Measurements from ENCODE around the gene ENTREP3. TPM values are rescaled to one million over a fixed set of nuclear protein-coding genes. Genes with fewer than 3 reads are reported as not detected.

The ENTREP3 gene
- total RNA-seq, 3 donors from 2014 or later = 31.7 to 41.3 (median 39.8) TPM

- H3K4me3 Mint-ChIP-seq = no peak overlapping the region
- no peak for DNase-seq
- no peak for ATAC-seq
- H3K27me3 Mint-ChIP-seq (ENCODE audit: low read depth) = no peaks in the 10 kb centered on the region
- peaks cover 24% of the 10 kb centered on the region for H3K4me1 Mint-ChIP-seq (ENCODE audit: low read depth)
- no peaks in the 10 kb centered on the region for H3K9me3 Mint-ChIP-seq
- H3K36me3 Mint-ChIP-seq (ENCODE audit: insufficient read depth) = peaks cover 64% of the 10 kb centered on the region
Measured at GRCh38 chr1:155267373-155267772, 12.1 kb upstream of the ENTREP3 start.

- DNase-seq = no peak
- H3K36me3 Mint-ChIP-seq (ENCODE audit: insufficient read depth) = peaks cover 64% of the 10 kb centered on the region
- H3K9me3 Mint-ChIP-seq = no peaks in the 10 kb centered on the region
- H3K4me3 Mint-ChIP-seq = no peak overlapping the region
- ATAC-seq = no peak
- peaks cover 23% of the 10 kb centered on the region for H3K4me1 Mint-ChIP-seq (ENCODE audit: low read depth)
- H3K27me3 Mint-ChIP-seq (ENCODE audit: low read depth) = no peaks in the 10 kb centered on the region
Measured at GRCh38 chr1:155266553-155266952, 11.3 kb upstream of the ENTREP3 start.

- Mint-ChIP-seq H3K4me3 (peak overlapping the region; percentile 99), H3K27me3 (ENCODE audit: low read depth) (no peaks in the 10 kb centered on the region), H3K36me3 (ENCODE audit: insufficient read depth) (peaks cover 57% of the 10 kb centered on the region), H3K4me1 (ENCODE audit: low read depth) (peaks cover 30% of the 10 kb centered on the region), H3K9me3 (no peaks in the 10 kb centered on the region)
- DNase-seq = no peak
- ATAC-seq = no peak
Measured at GRCh38 chr1:155263067-155263466, 7.8 kb upstream of the ENTREP3 start.

- peak within 1 kb of the TSS; percentile 99 for H3K4me3 Mint-ChIP-seq
- DNase-seq (peak; percentile 75), ATAC-seq (peak; percentile 96 to 97)
- no peaks in the 10 kb centered on the region for H3K27me3 Mint-ChIP-seq (ENCODE audit: low read depth)
- H3K9me3 Mint-ChIP-seq = no peaks in the 10 kb centered on the region
- peaks cover 53% of the 10 kb centered on the region for H3K36me3 Mint-ChIP-seq (ENCODE audit: insufficient read depth)
- peaks cover 31% of the 10 kb centered on the region for H3K4me1 Mint-ChIP-seq (ENCODE audit: low read depth)
Measured at GRCh38 chr1:155261852-155262673, 6.8 kb upstream of the ENTREP3 start, which contains the start of gene SCAMP3. TSS of gene SCAMP3 (minus strand) at chr1:155262360. CDS start at chr1:155262151, 209 bp downstream.

- Mint-ChIP-seq H3K36me3 (ENCODE audit: insufficient read depth) (peaks cover 52% of the 10 kb centered on the region), H3K4me3 (peak overlapping the region; percentile 99), H3K9me3 (no peaks in the 10 kb centered on the region), H3K4me1 (ENCODE audit: low read depth) (peaks cover 32% of the 10 kb centered on the region), H3K27me3 (ENCODE audit: low read depth) (no peaks in the 10 kb centered on the region)
- DNase-seq (no peak), ATAC-seq (peak; percentile 39)
Measured at GRCh38 chr1:155261493-155261851, 6.2 kb upstream of the ENTREP3 start.

GRCh38 chr1:155260276-155260675 is 5.0 kb upstream of the ENTREP3 start:
- peaks cover 37% of the 10 kb centered on the region for H3K4me1 Mint-ChIP-seq (ENCODE audit: low read depth)
- no peaks in the 10 kb centered on the region for H3K27me3 Mint-ChIP-seq (ENCODE audit: low read depth)
- H3K36me3 Mint-ChIP-seq (ENCODE audit: insufficient read depth) = peaks cover 50% of the 10 kb centered on the region
- no peak for DNase-seq
- H3K4me3 Mint-ChIP-seq = peak overlapping the region; percentile 99
- no peak for ATAC-seq
- H3K9me3 Mint-ChIP-seq = no peaks in the 10 kb centered on the region

- DNase-seq (no peak), ATAC-seq (no peak)
- Mint-ChIP-seq H3K27me3 (ENCODE audit: low read depth) (no peaks in the 10 kb centered on the region), H3K36me3 (ENCODE audit: insufficient read depth) (peaks cover 24% of the 10 kb centered on the region), H3K4me1 (ENCODE audit: low read depth) (peaks cover 34% of the 10 kb centered on the region), H3K9me3 (no peaks in the 10 kb centered on the region), H3K4me3 (peak overlapping the region; percentile 84)
Measured at GRCh38 chr1:155256058-155256852, 972 bp upstream of the ENTREP3 start.

GRCh38 chr1:155254714-155255242 is 505 bp downstream of the ENTREP3 start:
- ATAC-seq = peak; percentile 1 to 3

DNA sequence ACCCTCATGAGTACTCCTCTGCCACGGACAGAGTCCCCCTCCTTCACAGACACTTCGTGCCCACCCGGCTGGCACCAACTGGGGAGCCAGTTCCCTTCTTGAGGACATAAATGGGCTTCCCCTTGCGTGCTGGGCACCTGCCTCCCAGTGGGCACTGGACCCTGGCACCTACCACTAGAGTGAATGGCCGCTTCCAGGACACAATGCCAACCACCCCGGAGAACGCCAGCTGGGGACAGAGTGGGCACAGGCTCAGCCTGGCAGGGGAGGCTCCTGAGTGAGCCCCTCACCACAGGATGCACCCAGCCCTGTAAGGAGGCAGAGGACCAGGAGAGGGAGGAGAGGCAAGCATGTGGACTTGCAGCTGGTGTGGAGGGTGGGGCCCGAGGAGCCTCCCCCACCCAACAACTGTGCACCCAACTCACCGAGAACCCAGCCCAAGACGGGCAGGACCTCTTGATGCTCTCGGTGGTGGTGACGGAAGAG is 1.0 kb downstream of the ENTREP3 start:
- H3K27me3 Mint-ChIP-seq (ENCODE audit: low read depth) = no peaks in the 10 kb centered on the region
- DNase-seq = no peak
- peak overlapping the region; percentile 84 for H3K4me3 Mint-ChIP-seq
- peaks cover 17% of the 10 kb centered on the region for H3K36me3 Mint-ChIP-seq (ENCODE audit: insufficient read depth)
- peaks cover 30% of the 10 kb centered on the region for H3K4me1 Mint-ChIP-seq (ENCODE audit: low read depth)
- ATAC-seq = no peak
- H3K9me3 Mint-ChIP-seq = no peaks in the 10 kb centered on the region

More at GRCh38 chr1:155254714-155255242, 505 bp downstream of the ENTREP3 start:
- DNase-seq = no peak
- Mint-ChIP-seq H3K4me1 (ENCODE audit: low read depth) (peaks cover 30% of the 10 kb centered on the region), H3K27me3 (ENCODE audit: low read depth) (no peaks in the 10 kb centered on the region), H3K36me3 (ENCODE audit: insufficient read depth) (peaks cover 17% of the 10 kb centered on the region), H3K4me3 (peak overlapping the region; percentile 84), H3K9me3 (no peaks in the 10 kb centered on the region)

- H3K9me3 Mint-ChIP-seq = no peaks in the 10 kb centered on the region
- DNase-seq (no peak), ATAC-seq (no peak)
- H3K4me3 Mint-ChIP-seq = peak overlapping the region; percentile 84
- no peaks in the 10 kb centered on the region for H3K27me3 Mint-ChIP-seq (ENCODE audit: low read depth)
- peaks cover 17% of the 10 kb centered on the region for H3K36me3 Mint-ChIP-seq (ENCODE audit: insufficient read depth)
- peaks cover 30% of the 10 kb centered on the region for H3K4me1 Mint-ChIP-seq (ENCODE audit: low read depth)
Measured at GRCh38 chr1:155253797-155254196, 1.5 kb downstream of the ENTREP3 start.

DNA sequence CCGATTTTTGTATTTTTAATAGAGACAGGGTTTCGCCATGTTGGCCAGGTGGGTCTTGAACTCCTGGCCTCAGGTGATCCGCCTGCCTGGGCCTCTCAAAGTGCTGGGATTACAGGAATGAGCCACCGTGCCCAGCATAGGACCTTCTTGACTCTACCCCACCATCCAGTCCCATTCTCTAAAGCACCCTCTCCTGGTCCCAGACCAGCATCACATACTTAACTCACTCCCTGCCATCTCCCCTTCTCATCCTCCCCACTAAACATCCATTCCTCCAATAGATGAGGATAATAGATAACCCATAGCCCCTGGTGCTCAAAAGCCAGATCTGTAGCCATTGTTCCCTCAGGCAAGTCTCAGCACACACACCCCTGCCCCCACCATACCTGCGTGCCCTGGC is 2.1 kb downstream of the ENTREP3 start:
- Mint-ChIP-seq H3K4me3 (peak overlapping the region; percentile 84), H3K9me3 (no peaks in the 10 kb centered on the region), H3K27me3 (ENCODE audit: low read depth) (no peaks in the 10 kb centered on the region), H3K4me1 (ENCODE audit: low read depth) (peaks cover 30% of the 10 kb centered on the region), H3K36me3 (ENCODE audit: insufficient read depth) (peaks cover 13% of the 10 kb centered on the region)
- no peak for ATAC-seq
- no peak for DNase-seq

GRCh38 chr1:155251566-155251965 is 3.7 kb downstream of the ENTREP3 start:
- H3K27me3 Mint-ChIP-seq (ENCODE audit: low read depth) = no peaks in the 10 kb centered on the region
- H3K9me3 Mint-ChIP-seq = no peaks in the 10 kb centered on the region
- H3K4me1 Mint-ChIP-seq (ENCODE audit: low read depth) = peaks cover 28% of the 10 kb centered on the region
- peaks cover 4% of the 10 kb centered on the region for H3K36me3 Mint-ChIP-seq (ENCODE audit: insufficient read depth)
- H3K4me3 Mint-ChIP-seq = no peak overlapping the region
- DNase-seq (no peak), ATAC-seq (no peak)

DNA sequence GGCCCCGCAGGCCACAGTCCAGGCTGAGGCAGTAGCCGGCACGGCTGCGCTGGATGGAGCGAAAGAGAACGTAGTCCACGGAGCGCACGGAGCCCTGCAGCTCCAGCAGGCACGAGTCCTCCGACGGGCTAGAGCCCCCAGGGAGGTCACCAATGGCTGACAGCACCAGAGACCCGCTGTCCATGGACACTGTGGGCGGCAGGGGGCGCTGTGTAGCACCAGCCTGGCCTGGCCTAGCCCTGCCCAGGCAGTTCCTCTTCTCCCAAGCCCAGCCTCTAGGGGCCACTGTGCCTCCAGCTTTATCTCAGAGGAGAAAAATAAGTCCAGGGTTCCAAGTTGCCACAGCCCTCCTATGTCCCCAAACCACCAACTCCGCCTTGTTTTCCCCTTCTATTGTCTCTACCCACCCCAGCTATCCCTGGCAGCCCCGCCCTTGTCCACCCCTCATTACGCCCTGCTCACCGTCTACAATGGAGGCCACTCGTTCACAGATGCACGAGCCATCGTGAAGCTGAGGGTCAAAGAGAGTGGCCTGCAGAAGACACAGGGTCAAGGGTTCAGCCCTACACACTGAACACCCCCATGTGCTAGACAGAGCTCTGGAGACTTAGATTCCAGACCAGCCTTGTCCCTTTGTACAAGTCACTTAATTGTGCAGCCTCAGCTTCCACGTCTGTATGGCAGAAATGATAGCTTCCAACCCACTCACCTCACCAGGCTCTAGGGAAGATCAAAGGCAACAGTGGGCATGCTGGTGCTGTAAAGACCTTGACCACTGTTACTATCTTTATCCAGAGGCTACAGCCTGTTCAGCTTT is 4.4 kb downstream of the ENTREP3 start:
- ATAC-seq (peak; percentile 95 to 96), DNase-seq (peak; percentile 97)
- no peaks in the 10 kb centered on the region for H3K36me3 Mint-ChIP-seq (ENCODE audit: insufficient read depth)
- H3K27me3 Mint-ChIP-seq (ENCODE audit: low read depth) = no peaks in the 10 kb centered on the region
- peaks cover 27% of the 10 kb centered on the region for H3K4me1 Mint-ChIP-seq (ENCODE audit: low read depth)
- H3K4me3 Mint-ChIP-seq = peak overlapping the region; percentile 71
- H3K9me3 Mint-ChIP-seq = no peaks in the 10 kb centered on the region

DNA sequence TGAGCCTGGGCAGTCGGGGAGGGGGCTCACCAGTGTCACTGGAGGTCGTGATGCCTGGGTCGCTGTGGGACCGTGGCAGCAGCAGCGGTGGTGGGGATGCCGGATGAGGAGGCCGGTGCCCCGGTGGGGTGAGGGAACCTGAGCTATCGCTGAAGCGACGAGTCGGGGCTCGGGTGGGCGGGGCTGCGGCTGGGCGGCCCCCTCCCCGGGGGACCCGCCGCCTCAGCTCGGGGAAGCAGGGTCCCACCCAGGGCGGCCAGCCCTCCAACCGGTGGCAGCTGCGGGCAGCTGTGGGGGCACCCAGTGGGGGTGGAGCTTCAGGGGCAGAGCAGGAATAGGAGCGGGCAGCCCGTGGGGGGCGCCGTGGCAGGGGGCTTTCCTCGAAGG is 5.0 kb downstream of the ENTREP3 start:
- peak; percentile 4 to 6 for ATAC-seq
- H3K27me3 Mint-ChIP-seq (ENCODE audit: low read depth) = no peaks in the 10 kb centered on the region

More for the DNA sequence above, 5.0 kb downstream of the ENTREP3 start:
- Mint-ChIP-seq H3K4me1 (ENCODE audit: low read depth) (peaks cover 23% of the 10 kb centered on the region), H3K4me3 (peak overlapping the region; percentile 71), H3K9me3 (no peaks in the 10 kb centered on the region), H3K36me3 (ENCODE audit: insufficient read depth) (no peaks in the 10 kb centered on the region)
- DNase-seq = no peak

Measured in activated T-cell treated with anti-CD3 and anti-CD28 coated beads, Interleukin-2, amount 50 U/mL, for 4 hours (primary cell).